Daoy (cell line): ENCODE measurements around the gene PHYHD1. TPM values are rescaled to one million over a fixed set of nuclear protein-coding genes. Genes with fewer than 3 reads are reported as not detected.
A peak's percentile ranks its signal among the peaks of the same experiment; 100 is the strongest.

Experiments
- DNase-seq: peaks from one replicate; pipeline ENCODE4 v3.0.0-alpha.2; 2015; ENCODE audit warnings: low read depth
- total RNA-seq: library from RNA; depleted of rRNA; stranded (reverse); fragments of >200 nt; shearing (Covaris generic); gene quantifications from 2 replicates; pipeline ENCODE4 v1.2.3, GENCODE V29; 2014; rRNA removed

The PHYHD1 gene
- total RNA-seq, result not detected in 2 replicates

DNA sequence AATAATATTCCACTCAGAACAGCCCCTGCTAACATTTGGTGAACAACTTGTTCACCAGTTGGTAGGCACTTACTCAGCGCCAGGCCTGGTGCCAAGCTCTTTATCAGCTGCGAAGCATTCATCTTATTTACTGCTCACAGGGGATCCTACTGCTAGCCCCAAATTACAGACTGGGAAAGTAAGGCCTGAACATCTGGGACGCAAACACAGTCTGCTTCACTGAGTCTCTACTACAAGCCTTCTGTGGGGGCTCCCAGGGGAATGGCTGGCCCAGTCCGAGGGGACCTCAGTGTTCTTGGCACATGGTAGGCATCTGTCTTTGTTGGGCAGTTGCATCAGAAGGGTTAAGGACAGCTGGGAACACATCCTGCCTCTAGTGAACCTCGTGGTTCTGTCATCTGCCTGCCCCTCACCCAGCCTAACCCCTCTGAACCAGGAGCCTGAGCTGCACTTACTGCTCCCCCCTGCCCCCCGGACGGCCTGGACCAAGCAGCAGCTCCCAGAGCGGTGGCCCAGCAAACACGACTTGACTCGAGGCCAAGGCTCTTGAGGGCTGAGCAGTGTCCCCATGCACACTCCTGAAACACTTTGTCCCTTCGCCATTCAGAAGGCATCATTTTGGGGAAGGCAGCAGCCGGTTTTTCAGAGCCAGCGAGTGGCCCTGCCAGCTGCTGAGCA, at the start of gene PHYHD1:
Gene PHYHD1, plus strand, starts transcription at position 602 of the 678 bp plus-strand sequence. CDS start 1,342 bp downstream, outside the sequence.
- DNase-seq, result peak; percentile 73

- DNase-seq, result no peak
Observed at GRCh38 chr9:128877852-128878251, 42.9 kb upstream of the PHYHD1 start.

DNA sequence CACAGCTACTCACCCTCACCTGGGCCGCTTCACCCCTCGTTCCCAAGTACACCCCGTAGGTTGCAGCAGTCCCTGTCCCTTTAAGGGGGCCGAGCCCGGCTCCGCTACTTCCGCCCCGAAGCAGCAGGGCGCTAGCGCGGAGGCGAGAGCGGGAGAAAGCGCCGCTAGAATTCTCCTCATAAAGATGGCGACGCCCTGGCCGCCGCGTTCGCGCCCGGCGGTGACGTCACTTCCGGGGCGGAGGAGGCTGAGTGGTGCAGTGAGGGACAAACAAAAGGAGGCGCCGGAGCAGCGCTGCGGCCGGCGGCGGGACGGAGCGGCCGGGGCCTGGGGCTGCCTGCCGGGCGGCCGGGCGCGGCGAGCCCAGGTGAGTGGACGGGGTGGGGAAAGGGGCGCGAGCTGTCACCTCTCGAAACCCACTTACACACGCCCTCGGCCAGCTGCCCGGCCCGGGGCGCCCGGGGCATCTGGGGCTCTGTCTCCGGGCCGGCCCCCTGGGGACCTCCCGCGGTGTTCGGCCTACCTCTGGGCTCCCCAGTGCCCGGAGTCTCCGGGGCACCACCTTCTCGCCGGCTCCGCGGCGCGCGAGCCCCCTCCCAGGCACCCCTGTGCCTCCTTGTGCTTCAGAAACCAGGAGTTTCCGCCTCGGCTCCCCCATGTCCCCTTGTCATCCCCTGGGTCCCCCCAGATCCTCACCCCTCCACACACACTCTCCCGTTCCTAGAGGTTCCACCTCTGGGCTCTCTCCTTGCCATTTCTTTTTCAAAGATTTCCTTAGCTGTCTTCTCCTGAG, 38.7 kb upstream of the PHYHD1 start, which contains the start of the genes KYAT1 and LRRC8A:
Gene KYAT1, minus strand, starts transcription at position 67 of the 793 bp plus-strand sequence. CDS start 36,545 bp downstream, outside the sequence.
Gene LRRC8A, plus strand, starts transcription at position 250 of the 793 bp plus-strand sequence. CDS start 25,032 bp downstream, outside the sequence.
- peak; percentile 99 for DNase-seq

DNA sequence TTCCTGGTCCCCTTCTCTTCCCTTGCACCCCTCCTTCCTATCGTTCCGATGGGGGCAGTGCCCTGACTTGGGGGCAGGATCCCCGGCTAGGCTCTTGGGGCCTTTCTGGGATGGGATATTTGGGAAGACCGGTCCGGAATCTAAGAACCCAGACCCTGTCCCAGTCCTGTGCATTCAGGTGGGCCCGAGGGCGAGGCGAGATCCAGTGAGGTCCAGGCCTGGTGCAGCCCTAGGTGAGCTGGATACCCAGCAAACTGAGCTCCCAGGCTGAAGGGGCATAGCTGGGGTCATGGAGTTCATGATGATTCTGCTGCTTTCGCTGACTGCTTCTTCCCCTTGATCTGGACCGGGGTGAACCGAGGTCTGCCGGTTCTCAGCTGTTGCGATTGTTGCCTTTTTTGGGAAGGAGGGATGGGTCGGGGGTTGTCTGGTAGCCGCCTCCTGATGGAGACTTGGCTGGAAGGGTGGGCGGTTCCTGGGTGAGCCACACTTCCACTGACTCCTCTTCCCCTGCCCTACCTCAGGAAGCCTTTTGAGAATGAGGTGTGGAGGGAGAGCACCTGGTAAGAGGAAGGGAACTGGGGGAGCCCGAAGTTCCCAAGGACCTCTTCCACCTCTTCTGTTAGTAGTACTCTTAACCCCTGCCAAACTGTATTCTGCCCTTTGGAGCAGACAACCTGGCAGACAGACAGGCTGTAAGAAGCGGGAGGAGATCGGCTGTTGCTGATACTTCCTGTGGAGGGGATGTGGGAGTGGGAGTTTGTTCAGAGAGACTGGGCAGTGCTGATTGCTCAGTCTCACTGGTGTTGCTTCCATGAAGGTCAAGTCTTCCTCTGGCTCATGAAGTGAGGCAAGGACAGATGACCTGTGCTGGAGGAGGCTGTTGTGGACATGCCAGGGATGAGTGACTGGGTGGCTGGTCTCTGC, 37.8 kb upstream of the PHYHD1 start:
- DNase-seq, result peak; percentile 44

GRCh38 chr9:128884164-128884563, 36.6 kb upstream of the PHYHD1 start:
- no peak for DNase-seq

- DNase-seq, result no peak
Observed at GRCh38 chr9:128885376-128885775, 35.4 kb upstream of the PHYHD1 start.

GRCh38 chr9:128885798-128886197, 35.0 kb upstream of the PHYHD1 start:
- no peak for DNase-seq

GRCh38 chr9:128886211-128886891, 34.4 kb upstream of the PHYHD1 start:
- DNase-seq, result peak; percentile 66

- DNase-seq, result no peak
Observed at GRCh38 chr9:128887049-128887448, 33.7 kb upstream of the PHYHD1 start.

- peak; percentile 66 for DNase-seq
Observed at GRCh38 chr9:128887914-128888350, 32.9 kb upstream of the PHYHD1 start.

DNA sequence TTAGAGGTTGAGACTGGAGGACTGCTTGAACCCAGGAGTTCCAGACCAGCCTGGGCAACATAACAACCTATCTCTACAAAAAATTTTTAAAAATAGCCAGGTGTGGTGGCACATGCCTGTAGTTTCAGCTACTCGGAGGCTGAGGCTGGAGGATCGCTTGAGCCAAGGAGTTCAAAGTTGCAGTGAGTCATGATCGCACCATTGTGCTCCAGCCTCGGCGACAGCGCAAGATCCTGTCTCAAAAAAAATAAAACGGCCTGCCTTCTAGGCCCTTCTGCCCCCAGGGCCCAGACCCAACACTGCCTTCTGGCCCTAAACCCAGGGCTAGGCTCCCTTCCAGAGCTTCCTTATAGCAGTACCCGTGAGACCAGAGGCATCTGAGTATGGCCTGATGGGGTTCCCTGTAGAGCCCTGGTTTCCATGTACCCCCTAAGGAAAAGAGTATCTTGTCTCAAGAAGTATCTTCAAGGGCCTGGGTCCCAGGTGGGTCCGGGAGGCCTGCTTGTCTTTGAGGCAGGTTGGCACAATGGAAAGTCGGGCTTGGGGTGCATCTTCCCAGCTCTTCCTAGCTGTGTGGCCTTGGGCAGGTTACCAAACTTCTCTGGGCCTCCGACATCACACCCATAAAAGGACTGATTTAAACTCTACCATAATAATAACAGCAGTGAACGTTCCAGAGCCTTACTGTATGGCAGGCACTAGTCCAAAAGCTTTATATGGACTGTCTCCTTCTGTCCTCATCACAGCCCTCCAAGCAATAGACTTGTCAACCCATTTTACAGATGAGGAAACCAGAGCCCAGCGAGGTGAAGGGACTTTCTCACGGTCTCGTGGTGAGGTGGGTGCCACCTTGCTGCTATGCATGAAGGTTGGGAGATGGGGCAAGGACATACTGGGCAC, 29.2 kb upstream of the PHYHD1 start:
- DNase-seq, result no peak

- DNase-seq, result peak; percentile 96
Observed at GRCh38 chr9:128892221-128892921, 28.4 kb upstream of the PHYHD1 start.

DNA sequence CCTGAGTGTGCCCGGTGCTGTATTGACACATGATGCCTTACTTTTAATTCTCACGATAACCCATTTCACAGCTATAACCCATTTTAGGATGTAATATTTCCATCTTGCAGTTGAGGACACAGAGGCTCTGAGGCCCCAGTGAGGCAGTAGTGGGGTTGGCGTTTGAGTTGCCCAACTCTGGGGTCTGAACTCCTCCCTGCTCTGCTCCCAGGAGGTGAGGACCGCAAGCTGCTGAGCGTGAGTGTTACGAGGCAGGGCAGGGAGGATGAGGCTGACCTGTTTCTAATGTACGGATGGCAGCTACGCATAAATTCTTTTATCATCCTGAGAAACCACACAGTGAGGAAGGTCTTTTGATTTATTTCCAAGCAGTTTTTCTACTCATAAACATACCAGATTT, 27.4 kb upstream of the PHYHD1 start:
- peak; percentile 1 for DNase-seq

- DNase-seq, result no peak
Observed at GRCh38 chr9:128894764-128895163, 26.0 kb upstream of the PHYHD1 start.

DNA sequence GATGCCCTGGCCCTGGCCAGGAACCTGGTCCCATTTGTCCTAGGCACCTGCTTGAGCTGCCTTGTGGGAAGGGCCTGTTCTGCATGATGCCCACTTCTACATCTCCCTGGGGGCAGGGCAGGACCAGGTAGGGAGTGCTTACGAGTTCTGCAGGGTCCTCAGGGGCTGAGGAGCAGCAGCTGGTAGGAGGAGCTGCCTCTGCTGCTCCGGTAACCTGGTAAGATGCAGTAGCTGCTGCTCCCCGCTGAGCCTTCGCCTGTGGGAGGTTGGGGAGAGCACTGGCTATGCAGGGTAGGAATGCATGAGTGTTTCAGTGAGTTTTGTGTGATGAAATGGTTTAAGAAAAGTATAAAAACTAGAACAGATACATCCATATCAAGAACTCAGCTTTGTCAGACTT, 25.2 kb upstream of the PHYHD1 start:
- peak; percentile 0 for DNase-seq

DNA sequence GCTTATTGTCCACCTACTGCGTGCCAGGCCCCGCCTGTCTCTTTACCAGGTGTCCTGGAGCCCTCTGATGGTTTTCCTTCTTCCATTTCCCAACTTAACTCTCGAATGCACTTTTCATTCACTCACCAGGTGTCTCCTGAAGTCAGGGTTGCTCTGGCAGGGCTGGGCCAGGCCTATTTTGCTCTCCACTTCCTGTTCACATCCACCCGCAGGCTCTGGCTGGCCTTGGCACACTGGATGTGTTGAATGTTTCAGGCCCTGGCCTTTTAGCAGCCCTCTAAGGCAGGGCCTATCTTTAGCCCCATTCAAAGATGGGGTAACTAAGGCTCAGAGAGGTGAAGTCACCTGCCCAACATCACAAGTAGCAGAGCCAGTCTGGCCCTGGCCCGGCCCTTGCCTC, 22.4 kb upstream of the PHYHD1 start:
- no peak for DNase-seq

GRCh38 chr9:128898845-128899565, 21.8 kb upstream of the PHYHD1 start:
- no peak for DNase-seq

DNA sequence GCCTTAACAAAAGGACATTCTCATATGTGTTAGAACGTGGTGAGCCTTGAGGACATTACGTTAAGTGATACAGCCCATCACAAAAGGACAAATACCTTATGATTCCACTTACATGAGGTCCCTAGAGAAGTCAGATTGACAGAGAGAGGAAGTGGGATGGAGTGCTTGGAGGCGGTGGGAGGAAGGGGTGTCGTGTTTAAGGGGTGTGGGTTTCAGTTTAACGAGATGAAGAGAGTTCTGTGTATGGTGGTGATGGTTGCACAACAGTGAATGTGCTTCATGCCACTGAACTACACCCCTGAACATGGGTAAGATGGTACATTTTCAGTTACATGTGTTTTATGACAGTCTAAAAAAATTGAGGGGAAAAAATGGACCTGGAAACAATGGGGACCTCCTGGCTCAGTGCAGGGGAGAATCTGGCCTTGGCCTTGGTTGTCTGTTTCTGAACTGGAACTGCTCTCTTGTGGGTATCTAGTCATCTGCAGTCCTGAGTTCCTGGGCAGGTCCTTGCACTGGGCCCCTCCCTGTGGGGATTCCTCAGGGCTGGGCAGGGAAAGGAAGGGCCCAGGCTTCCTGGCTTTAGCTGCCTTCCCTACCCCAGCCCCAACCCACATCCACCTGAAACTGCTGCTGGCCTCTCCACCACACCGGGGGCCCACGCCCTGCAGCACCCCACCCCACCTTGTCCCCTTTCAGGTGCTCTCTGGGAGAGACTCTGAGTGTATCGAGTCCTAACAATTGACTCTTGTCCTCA, 21.0 kb upstream of the PHYHD1 start:
- DNase-seq, result no peak
